SK-N-SH treated with all-trans-retinoic acid at 6 μM for 48 hours (cell line): ENCODE data around the gene SCN8A.

ENCODE experiments used
- ATAC-seq: fragments of 200-7000 bp; cut with Tn5 transposase; 3 replicates; pipeline ENCODE4 v1.9.1; 2020; ENCODE audit warnings: mild to moderate bottlenecking, moderate library complexity
- ARNTL ChIP-seq: fragments of 450-650 bp; formaldehyde crosslinking; IDR thresholded peaks from 2 replicates; pipeline ENCODE4 v1.5.0; 2020; ENCODE audit warnings: low read depth, mild to moderate bottlenecking, moderate library complexity, borderline replicate concordance
- BACH2 ChIP-seq: fragments of 250-450 bp; sonication (Bioruptor Pico); IDR thresholded peaks from 2 replicates; pipeline ENCODE4 v1.9.0; 2021; ENCODE audit warnings: mild to moderate bottlenecking, borderline replicate concordance
- CSDC2 ChIP-seq: fragments of 250-450 bp; sonication (Bioruptor Pico); IDR thresholded peaks from 2 replicates; pipeline ENCODE4 v1.5.0; 2020; ENCODE audit warnings: mild to moderate bottlenecking, moderate library complexity
- ESRRG ChIP-seq: fragments of 250-450 bp; sonication (Bioruptor Pico); IDR thresholded peaks from 2 replicates; pipeline ENCODE4 v1.6.1; 2021; ENCODE audit warnings: mild to moderate bottlenecking
- GLIS3 ChIP-seq: fragments of 250-450 bp; sonication (Bioruptor Pico); IDR thresholded peaks from 2 replicates; pipeline ENCODE4 v1.5.0; 2020; ENCODE audit warnings: mild to moderate bottlenecking, moderate library complexity
- ISL1 ChIP-seq: fragments of 250-450 bp; sonication (Bioruptor Pico); IDR thresholded peaks from 2 replicates; pipeline ENCODE4 v2.1.2; 2022; ENCODE audit warnings: mild to moderate bottlenecking, moderate library complexity
- OSR1 ChIP-seq: fragments of 250-450 bp; sonication (Bioruptor Pico); IDR thresholded peaks from 2 replicates; pipeline ENCODE4 v1.8.0; 2022; ENCODE audit warnings: moderate library complexity, mild to moderate bottlenecking, inconsistent platforms
- PPARA ChIP-seq: fragments of 250-450 bp; sonication (Bioruptor Pico); IDR thresholded peaks from 2 replicates; pipeline ENCODE4 v1.5.0; 2020; ENCODE audit warnings: mild to moderate bottlenecking, borderline replicate concordance
- RARB ChIP-seq: fragments of 250-450 bp; sonication (Bioruptor Pico); IDR thresholded peaks from 2 replicates; pipeline ENCODE4 v1.8.0; 2021; ENCODE audit warnings: mild to moderate bottlenecking, moderate library complexity
- SNAI2 ChIP-seq: fragments of 250-450 bp; sonication (Bioruptor Pico); IDR thresholded peaks from 2 replicates; pipeline ENCODE4 v1.5.0; 2020; ENCODE audit warnings: mild to moderate bottlenecking, moderate library complexity
- TCF4 ChIP-seq: fragments of 250-450 bp; sonication (Bioruptor Pico); IDR thresholded peaks from 2 replicates; pipeline ENCODE4 v1.8.0; 2021; ENCODE audit warnings: mild to moderate bottlenecking, moderate library complexity, borderline replicate concordance
- TOX ChIP-seq: fragments of 250-450 bp; sonication (Bioruptor Pico); IDR thresholded peaks from 2 replicates; pipeline ENCODE4 v1.8.0; 2021; ENCODE audit warnings: mild to moderate bottlenecking, moderate library complexity, borderline replicate concordance
- ZC3H10 ChIP-seq: fragments of 250-450 bp; sonication (Bioruptor Pico); IDR thresholded peaks from 2 replicates; pipeline ENCODE4 v1.5.1; 2021; ENCODE audit warnings: mild to moderate bottlenecking, moderate library complexity
- ZFP3 ChIP-seq: fragments of 250-450 bp; sonication (Bioruptor Pico); IDR thresholded peaks from 2 replicates; pipeline ENCODE4 v1.5.0; 2020; ENCODE audit warnings: mild to moderate bottlenecking, moderate library complexity
- ZFP30 ChIP-seq: fragments of 450-650 bp; formaldehyde crosslinking; IDR thresholded peaks from 2 replicates; pipeline ENCODE4 v1.5.0; 2022; ENCODE audit warnings: mild to moderate bottlenecking, moderate library complexity
- ZNF565 ChIP-seq: fragments of 450-650 bp; formaldehyde crosslinking; conservative IDR thresholded peaks from 2 replicates; pipeline ENCODE4 v1.5.0; 2020; ENCODE audit warnings: low read depth, mild to moderate bottlenecking, moderate library complexity
- ZNF8 ChIP-seq: fragments of 450-650 bp; formaldehyde crosslinking; IDR thresholded peaks from 2 replicates; pipeline ENCODE4 v1.5.0; 2020; ENCODE audit warnings: mild to moderate bottlenecking, moderate library complexity
- TF ChIP-seq, protein P1 (sequence below): fragments of 250-450 bp; sonication (Bioruptor Pico); IDR thresholded peaks from 2 replicates; pipeline ENCODE4 v1.5.0; 2020; ENCODE audit warnings: mild to moderate bottlenecking, moderate library complexity
- TF ChIP-seq, protein P2 (sequence below): fragments of 250-450 bp; sonication (Bioruptor Pico); IDR thresholded peaks from 2 replicates; pipeline ENCODE4 v1.8.0; 2020; ENCODE audit warnings: mild to moderate bottlenecking, moderate library complexity, borderline replicate concordance
- TF ChIP-seq, protein P3 (sequence below): fragments of 250-450 bp; sonication (Bioruptor Pico); IDR thresholded peaks from 2 replicates; pipeline ENCODE4 v1.8.0; 2021; ENCODE audit warnings: low read depth, mild to moderate bottlenecking, moderate library complexity, borderline replicate concordance
- TF ChIP-seq, protein P4 (sequence below): fragments of 250-450 bp; sonication (Bioruptor Pico); IDR thresholded peaks from 2 replicates; pipeline ENCODE4 v1.5.1; 2020; ENCODE audit warnings: low read depth, mild to moderate bottlenecking, moderate library complexity

SCN8A gene

GRCh38 chr12:51779876-51780275, 188.8 kb downstream of the SCN8A start:
- no peak for TF ChIP-seq ARNTL (CRISPR knock-in tag)
- no peak for TF ChIP-seq BACH2 (CRISPR knock-in tag)
- no peak for TF ChIP-seq ISL1 (CRISPR knock-in tag)
- TF ChIP-seq ZFP30 (CRISPR knock-in tag) = no peak
- TF ChIP-seq ZNF565 (CRISPR knock-in tag) = no peak
- TF ChIP-seq ZFP3 (CRISPR knock-in tag) = no peak
- TF ChIP-seq SNAI2 = no peak
- TF ChIP-seq, protein P1, sequence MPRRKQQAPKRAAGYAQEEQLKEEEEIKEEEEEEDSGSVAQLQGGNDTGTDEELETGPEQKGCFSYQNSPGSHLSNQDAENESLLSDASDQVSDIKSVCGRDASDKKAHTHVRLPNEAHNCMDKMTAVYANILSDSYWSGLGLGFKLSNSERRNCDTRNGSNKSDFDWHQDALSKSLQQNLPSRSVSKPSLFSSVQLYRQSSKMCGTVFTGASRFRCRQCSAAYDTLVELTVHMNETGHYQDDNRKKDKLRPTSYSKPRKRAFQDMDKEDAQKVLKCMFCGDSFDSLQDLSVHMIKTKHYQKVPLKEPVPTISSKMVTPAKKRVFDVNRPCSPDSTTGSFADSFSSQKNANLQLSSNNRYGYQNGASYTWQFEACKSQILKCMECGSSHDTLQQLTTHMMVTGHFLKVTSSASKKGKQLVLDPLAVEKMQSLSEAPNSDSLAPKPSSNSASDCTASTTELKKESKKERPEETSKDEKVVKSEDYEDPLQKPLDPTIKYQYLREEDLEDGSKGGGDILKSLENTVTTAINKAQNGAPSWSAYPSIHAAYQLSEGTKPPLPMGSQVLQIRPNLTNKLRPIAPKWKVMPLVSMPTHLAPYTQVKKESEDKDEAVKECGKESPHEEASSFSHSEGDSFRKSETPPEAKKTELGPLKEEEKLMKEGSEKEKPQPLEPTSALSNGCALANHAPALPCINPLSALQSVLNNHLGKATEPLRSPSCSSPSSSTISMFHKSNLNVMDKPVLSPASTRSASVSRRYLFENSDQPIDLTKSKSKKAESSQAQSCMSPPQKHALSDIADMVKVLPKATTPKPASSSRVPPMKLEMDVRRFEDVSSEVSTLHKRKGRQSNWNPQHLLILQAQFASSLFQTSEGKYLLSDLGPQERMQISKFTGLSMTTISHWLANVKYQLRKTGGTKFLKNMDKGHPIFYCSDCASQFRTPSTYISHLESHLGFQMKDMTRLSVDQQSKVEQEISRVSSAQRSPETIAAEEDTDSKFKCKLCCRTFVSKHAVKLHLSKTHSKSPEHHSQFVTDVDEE = no peak
- TF ChIP-seq CSDC2 (CRISPR knock-in tag) = no peak
- TF ChIP-seq PPARA (CRISPR knock-in tag) = no peak
- no peak for TF ChIP-seq TOX (CRISPR knock-in tag)
- TF ChIP-seq, protein P2, sequence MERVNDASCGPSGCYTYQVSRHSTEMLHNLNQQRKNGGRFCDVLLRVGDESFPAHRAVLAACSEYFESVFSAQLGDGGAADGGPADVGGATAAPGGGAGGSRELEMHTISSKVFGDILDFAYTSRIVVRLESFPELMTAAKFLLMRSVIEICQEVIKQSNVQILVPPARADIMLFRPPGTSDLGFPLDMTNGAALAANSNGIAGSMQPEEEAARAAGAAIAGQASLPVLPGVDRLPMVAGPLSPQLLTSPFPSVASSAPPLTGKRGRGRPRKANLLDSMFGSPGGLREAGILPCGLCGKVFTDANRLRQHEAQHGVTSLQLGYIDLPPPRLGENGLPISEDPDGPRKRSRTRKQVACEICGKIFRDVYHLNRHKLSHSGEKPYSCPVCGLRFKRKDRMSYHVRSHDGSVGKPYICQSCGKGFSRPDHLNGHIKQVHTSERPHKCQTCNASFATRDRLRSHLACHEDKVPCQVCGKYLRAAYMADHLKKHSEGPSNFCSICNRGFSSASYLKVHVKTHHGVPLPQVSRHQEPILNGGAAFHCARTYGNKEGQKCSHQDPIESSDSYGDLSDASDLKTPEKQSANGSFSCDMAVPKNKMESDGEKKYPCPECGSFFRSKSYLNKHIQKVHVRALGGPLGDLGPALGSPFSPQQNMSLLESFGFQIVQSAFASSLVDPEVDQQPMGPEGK (CRISPR knock-in tag) = no peak
- ATAC-seq = no peak

GRCh38 chr12:51784688-51785087, 193.7 kb downstream of the SCN8A start:
- no peak for ATAC-seq
- no peak for TF ChIP-seq ZFP3 (CRISPR knock-in tag)
- no peak for TF ChIP-seq CSDC2 (CRISPR knock-in tag)
- TF ChIP-seq RARB (CRISPR knock-in tag) = no peak
- no peak for TF ChIP-seq OSR1 (CRISPR knock-in tag)
- TF ChIP-seq, protein P3, sequence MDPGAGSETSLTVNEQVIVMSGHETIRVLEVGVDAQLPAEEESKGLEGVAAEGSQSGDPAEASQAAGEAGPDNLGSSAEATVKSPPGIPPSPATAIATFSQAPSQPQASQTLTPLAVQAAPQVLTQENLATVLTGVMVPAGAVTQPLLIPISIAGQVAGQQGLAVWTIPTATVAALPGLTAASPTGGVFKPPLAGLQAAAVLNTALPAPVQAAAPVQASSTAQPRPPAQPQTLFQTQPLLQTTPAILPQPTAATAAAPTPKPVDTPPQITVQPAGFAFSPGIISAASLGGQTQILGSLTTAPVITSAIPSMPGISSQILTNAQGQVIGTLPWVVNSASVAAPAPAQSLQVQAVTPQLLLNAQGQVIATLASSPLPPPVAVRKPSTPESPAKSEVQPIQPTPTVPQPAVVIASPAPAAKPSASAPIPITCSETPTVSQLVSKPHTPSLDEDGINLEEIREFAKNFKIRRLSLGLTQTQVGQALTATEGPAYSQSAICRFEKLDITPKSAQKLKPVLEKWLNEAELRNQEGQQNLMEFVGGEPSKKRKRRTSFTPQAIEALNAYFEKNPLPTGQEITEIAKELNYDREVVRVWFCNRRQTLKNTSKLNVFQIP (CRISPR knock-in tag) = no peak
- TF ChIP-seq ARNTL (CRISPR knock-in tag) = no peak
- TF ChIP-seq ZFP30 (CRISPR knock-in tag) = no peak
- TF ChIP-seq ISL1 (CRISPR knock-in tag) = no peak
- no peak for TF ChIP-seq TOX (CRISPR knock-in tag)
- TF ChIP-seq BACH2 (CRISPR knock-in tag) = no peak
- TF ChIP-seq GLIS3 (CRISPR knock-in tag) = no peak
- no peak for TF ChIP-seq ZNF565 (CRISPR knock-in tag)
- TF ChIP-seq, protein P2 (CRISPR knock-in tag) = no peak
- TF ChIP-seq, protein P4, sequence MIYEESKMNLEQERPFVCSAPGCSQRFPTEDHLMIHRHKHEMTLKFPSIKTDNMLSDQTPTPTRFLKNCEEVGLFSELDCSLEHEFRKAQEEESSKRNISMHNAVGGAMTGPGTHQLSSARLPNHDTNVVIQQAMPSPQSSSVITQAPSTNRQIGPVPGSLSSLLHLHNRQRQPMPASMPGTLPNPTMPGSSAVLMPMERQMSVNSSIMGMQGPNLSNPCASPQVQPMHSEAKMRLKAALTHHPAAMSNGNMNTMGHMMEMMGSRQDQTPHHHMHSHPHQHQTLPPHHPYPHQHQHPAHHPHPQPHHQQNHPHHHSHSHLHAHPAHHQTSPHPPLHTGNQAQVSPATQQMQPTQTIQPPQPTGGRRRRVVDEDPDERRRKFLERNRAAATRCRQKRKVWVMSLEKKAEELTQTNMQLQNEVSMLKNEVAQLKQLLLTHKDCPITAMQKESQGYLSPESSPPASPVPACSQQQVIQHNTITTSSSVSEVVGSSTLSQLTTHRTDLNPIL (CRISPR knock-in tag) = no peak

GRCh38 chr12:51785906-51786305, 194.9 kb downstream of the SCN8A start:
- no peak for ATAC-seq
- no peak for TF ChIP-seq BACH2 (CRISPR knock-in tag)
- no peak for TF ChIP-seq ESRRG (CRISPR knock-in tag)
- TF ChIP-seq CSDC2 (CRISPR knock-in tag) = no peak
- TF ChIP-seq GLIS3 (CRISPR knock-in tag) = no peak
- TF ChIP-seq OSR1 (CRISPR knock-in tag) = no peak
- TF ChIP-seq TCF4 (CRISPR knock-in tag) = no peak
- no peak for TF ChIP-seq RARB (CRISPR knock-in tag)
- no peak for TF ChIP-seq SNAI2
- TF ChIP-seq, protein P3 (CRISPR knock-in tag) = no peak
- TF ChIP-seq ZFP3 (CRISPR knock-in tag) = no peak
- no peak for TF ChIP-seq ZNF8 (CRISPR knock-in tag)
- TF ChIP-seq, protein P1 = no peak
- no peak for TF ChIP-seq ISL1 (CRISPR knock-in tag)
- no peak for TF ChIP-seq PPARA (CRISPR knock-in tag)
- TF ChIP-seq ZC3H10 (CRISPR knock-in tag) = no peak
